Lung (tissue), 12 donors: ENCODE data around the gene RAPSN. TPM values are rescaled to one million over a fixed set of nuclear protein-coding genes. Genes with fewer than 3 reads are reported as not detected.

Source experiments
- ATAC-seq: fragments of 200-7000 bp; cut with Tn5 transposase; one replicate; pipeline ENCODE4 v1.9.1; 2020; ENCODE audit warnings: moderate number of reproducible peaks; ENCODE audit not compliant: insufficient read depth, low FRiP score
- DNase-seq, 3 donors: peaks; one replicate each; pipeline ENCODE4 v3.0.0-alpha.2; 2013 to 2017
- H3K27ac ChIP-seq, 2 donors: one replicate each; pipeline ENCODE4 v1.5.1; 2013; ENCODE audit warnings: mild to moderate bottlenecking in 2 of 2, moderate library complexity in 2 of 2, control low read depth in 1 of 2, inconsistent platforms in 1 of 2, low read depth in 1 of 2, low read length in 1 of 2
- H3K27me3 ChIP-seq, 3 donors: one replicate each; pipeline ENCODE4 v1.5.1; 2013; ENCODE audit warnings: low read length in 2 of 3; ENCODE audit not compliant: control insufficient read depth in 3 of 3, insufficient read depth in 3 of 3
- H3K36me3 ChIP-seq, 4 donors: one replicate each; pipeline ENCODE4 v1.5.1; 2013; ENCODE audit warnings: low read length in 4 of 4, mild to moderate bottlenecking in 1 of 4, moderate library complexity in 1 of 4; ENCODE audit not compliant: control insufficient read depth in 4 of 4, insufficient read depth in 4 of 4
- H3K4me1 ChIP-seq, 5 donors: one replicate each; pipeline ENCODE4 v1.5.1; 2013; ENCODE audit warnings: low read length in 5 of 5, mild to moderate bottlenecking in 2 of 5, moderate library complexity in 1 of 5; ENCODE audit not compliant: control insufficient read depth in 5 of 5, insufficient read depth in 5 of 5
- H3K4me3 ChIP-seq: one replicate; pipeline ENCODE4 v1.5.1; 2013; ENCODE audit warnings: mild to moderate bottlenecking, control low read depth, moderate library complexity
- H3K9ac ChIP-seq, 2 donors: one replicate each; pipeline ENCODE4 v1.5.1; 2013; ENCODE audit warnings: low read length in 2 of 2, control low read depth in 1 of 2; ENCODE audit not compliant: insufficient read depth in 1 of 2
- H3K9me3 ChIP-seq, 4 donors: one replicate each; pipeline ENCODE4 v1.5.1; 2013; ENCODE audit warnings: low read length in 3 of 4, mild to moderate bottlenecking in 1 of 4, moderate library complexity in 1 of 4; ENCODE audit not compliant: control insufficient read depth in 4 of 4, insufficient read depth in 3 of 4
- WGBS, 2 donors: extraction: QIAGEN DNeasy Blood & Tissue Kit; methylation state at CpG; one replicate each; pipeline ENCODE4 v1.1.7; 2013; 5-methylcytosine and 5-hydroxymethylcytosine counted together
- polyA plus RNA-seq, 2 donors: library from polyadenylated mRNA; stranded (reverse); fragments of 200-250 nt; gene quantifications; one replicate each; pipeline ENCODE4 v1.2.1, GENCODE V29; 2013
- total RNA-seq, 2 donors: library from RNA; depleted of rRNA in 1 of 2; stranded (reverse); fragments of >200 nt in 1 of 2; gene quantifications; one replicate each; pipeline ENCODE4 v1.2.1, GENCODE V29; 2014 to 2021
- TF ChIP-seq, protein P1 (sequence below): IDR thresholded peaks from 2 replicates; pipeline ENCODE4 v1.5.1; 2012; ENCODE audit warnings: mild to moderate bottlenecking; ENCODE audit errors: control extremely low read depth, extremely low read depth
- donor health status: control.
- donor health status: control.
- donor health status: Bipolar disorder and iron deficiency.
- donor health status: healthy.
- donor health status: DM: yes; HTN: yes; CAD: no.

RAPSN gene
- total and polyA plus RNA-seq, 4 donors: 0.38 to 1.5 (median 0.49) TPM; not detected in 1

- no peak overlapping the region for H3K9ac ChIP-seq
- peaks cover 15 to 26% (median 21%) of the 10 kb centered on the region in 4 donors for H3K36me3 ChIP-seq
- no peaks in the 10 kb centered on the region for H3K27me3 ChIP-seq
- peak overlapping the region in 1 of 2 donors; percentile 61 for H3K27ac ChIP-seq
- DNase-seq (peak in 2 of 3 donors; percentile 61 to 66), ATAC-seq (no peak)
- H3K9me3 ChIP-seq: no peaks in the 10 kb centered on the region
- TF ChIP-seq, protein P1, sequence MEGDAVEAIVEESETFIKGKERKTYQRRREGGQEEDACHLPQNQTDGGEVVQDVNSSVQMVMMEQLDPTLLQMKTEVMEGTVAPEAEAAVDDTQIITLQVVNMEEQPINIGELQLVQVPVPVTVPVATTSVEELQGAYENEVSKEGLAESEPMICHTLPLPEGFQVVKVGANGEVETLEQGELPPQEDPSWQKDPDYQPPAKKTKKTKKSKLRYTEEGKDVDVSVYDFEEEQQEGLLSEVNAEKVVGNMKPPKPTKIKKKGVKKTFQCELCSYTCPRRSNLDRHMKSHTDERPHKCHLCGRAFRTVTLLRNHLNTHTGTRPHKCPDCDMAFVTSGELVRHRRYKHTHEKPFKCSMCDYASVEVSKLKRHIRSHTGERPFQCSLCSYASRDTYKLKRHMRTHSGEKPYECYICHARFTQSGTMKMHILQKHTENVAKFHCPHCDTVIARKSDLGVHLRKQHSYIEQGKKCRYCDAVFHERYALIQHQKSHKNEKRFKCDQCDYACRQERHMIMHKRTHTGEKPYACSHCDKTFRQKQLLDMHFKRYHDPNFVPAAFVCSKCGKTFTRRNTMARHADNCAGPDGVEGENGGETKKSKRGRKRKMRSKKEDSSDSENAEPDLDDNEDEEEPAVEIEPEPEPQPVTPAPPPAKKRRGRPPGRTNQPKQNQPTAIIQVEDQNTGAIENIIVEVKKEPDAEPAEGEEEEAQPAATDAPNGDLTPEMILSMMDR: no peak
- H3K4me1 ChIP-seq: peaks cover 0 to 18% (median 7%) of the 10 kb centered on the region in 5 donors
- WGBS, 2 donors: 41 to 52% methylated on average over 5 of the region's 5 CpGs
- no peak overlapping the region for H3K4me3 ChIP-seq
These were observed 17.3 kb upstream of the RAPSN start for GRCh38 chr11:47466201-47466600.

DNA sequence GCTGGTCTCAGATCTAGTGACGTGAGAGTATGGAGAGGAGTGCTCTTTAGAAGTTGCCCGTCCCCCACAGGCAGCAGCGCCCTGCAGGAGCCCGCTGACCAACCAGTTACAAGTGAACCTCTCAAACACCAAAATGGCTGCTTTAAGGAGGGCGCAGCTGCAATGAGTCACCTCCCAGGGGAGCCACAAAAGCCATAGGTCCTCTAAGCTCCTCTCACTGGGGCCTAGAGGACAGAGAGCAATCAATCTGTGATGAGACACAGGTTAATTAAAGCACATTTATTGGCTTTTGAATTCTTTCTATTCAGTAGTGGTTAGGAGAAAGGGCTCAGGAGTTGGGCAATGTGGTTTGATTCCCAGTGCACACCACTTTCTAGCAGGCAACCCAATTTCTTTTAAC is 15.5 kb upstream of the RAPSN start:
- Histone ChIP-seq H3K9ac (no peak overlapping the region), H3K9me3 (no peaks in the 10 kb centered on the region), H3K27me3 (no peaks in the 10 kb centered on the region), H3K4me1 (peaks cover 0 to 18% (median 7%) of the 10 kb centered on the region in 5 donors), H3K4me3 (no peak overlapping the region), H3K36me3 (peaks cover 0 to 16% (median 10%) of the 10 kb centered on the region in 4 donors), H3K27ac (no peak overlapping the region)
- ATAC-seq (no peak), DNase-seq (no peak)
- TF ChIP-seq, protein P1: no peak
- 87 to 93% methylated on average over 5 of the region's 5 CpGs for WGBS, 2 donors

- H3K27me3 ChIP-seq: no peaks in the 10 kb centered on the region
- DNase-seq (no peak), ATAC-seq (no peak)
- H3K27ac ChIP-seq: no peak overlapping the region
- peaks cover 0 to 12% (median 4%) of the 10 kb centered on the region in 5 donors for H3K4me1 ChIP-seq
- 96% methylated on average over 7 of the region's 7 CpGs for WGBS, 2 donors
- TF ChIP-seq, protein P1: no peak
- H3K36me3 ChIP-seq: peaks cover 0 to 8% (median 2%) of the 10 kb centered on the region in 4 donors
- H3K4me3 ChIP-seq: no peak overlapping the region
- no peak overlapping the region for H3K9ac ChIP-seq
- no peaks in the 10 kb centered on the region for H3K9me3 ChIP-seq
These were observed 12.9 kb upstream of the RAPSN start for GRCh38 chr11:47461876-47462275.
